HuH-7 (cell line): ENCODE measurements around the gene DEUP1.

ENCODE experiments used
- DNase-seq: peaks from one replicate; pipeline ENCODE4 v3.0.0; 2011; ENCODE audit warnings: low spot score

The DEUP1 gene

GRCh38 chr11:93478841-93479240 lies 148.3 kb downstream of the DEUP1 start:
- no peak for DNase-seq

GRCh38 chr11:93480256-93480655 lies 149.7 kb downstream of the DEUP1 start:
- no peak for DNase-seq

GRCh38 chr11:93480756-93481155 lies 150.2 kb downstream of the DEUP1 start:
- DNase-seq = no peak

GRCh38 chr11:93481279-93481678 lies 150.7 kb downstream of the DEUP1 start:
- DNase-seq = no peak

GRCh38 chr11:93481696-93482095 lies 151.2 kb downstream of the DEUP1 start:
- DNase-seq = no peak

- DNase-seq = no peak
These were observed 152.0 kb downstream of the DEUP1 start for GRCh38 chr11:93482556-93482955.

GRCh38 chr11:93484716-93485115 lies 154.2 kb downstream of the DEUP1 start:
- DNase-seq = no peak

- no peak for DNase-seq
These were observed 155.4 kb downstream of the DEUP1 start for GRCh38 chr11:93485983-93486382.

- peak; percentile 83 for DNase-seq
These were observed 156.5 kb downstream of the DEUP1 start for GRCh38 chr11:93487032-93487483.
